GM18502 (cell line): ENCODE results near the gene SLC25A1.

Source experiments
- ATAC-seq: cut with Tn5 transposase; IDR thresholded peaks from one replicate; pipeline ENCODE4 v1.9.1; 2021; ENCODE audit warnings: mild to moderate bottlenecking; ENCODE audit not compliant: unreplicated experiment, poor library complexity

Gene SLC25A1

GRCh38 chr22:19178657-19179496, at the start of gene SLC25A1:
SLC25A1 (minus strand) TSS chr22:19178736; CDS start chr22:19178673, 63 bp downstream.
- peak; percentile 68 for ATAC-seq

GRCh38 chr22:19228179-19228578, 49.6 kb upstream of the SLC25A1 start:
- ATAC-seq = no peak

- no peak for ATAC-seq
These were observed 47.9 kb upstream of the SLC25A1 start for GRCh38 chr22:19226428-19226827.

GRCh38 chr22:19225560-19225959, 47.0 kb upstream of the SLC25A1 start:
- no peak for ATAC-seq

- no peak for ATAC-seq
These were observed 46.4 kb upstream of the SLC25A1 start for GRCh38 chr22:19224985-19225384.

GRCh38 chr22:19224557-19224956, 46.0 kb upstream of the SLC25A1 start:
- no peak for ATAC-seq

- ATAC-seq = no peak
These were observed 45.1 kb upstream of the SLC25A1 start for GRCh38 chr22:19223617-19224016.

- ATAC-seq = no peak
These were observed 44.6 kb upstream of the SLC25A1 start for GRCh38 chr22:19223110-19223509.

- no peak for ATAC-seq
These were observed 43.9 kb upstream of the SLC25A1 start for GRCh38 chr22:19222242-19223005.

GRCh38 chr22:19220867-19221266, 42.3 kb upstream of the SLC25A1 start:
- ATAC-seq = no peak

GRCh38 chr22:19218541-19219233, 40.2 kb upstream of the SLC25A1 start:
- ATAC-seq = no peak

- no peak for ATAC-seq
These were observed 38.0 kb upstream of the SLC25A1 start for GRCh38 chr22:19216579-19216978.

GRCh38 chr22:19215360-19215759, 36.8 kb upstream of the SLC25A1 start:
- no peak for ATAC-seq

GRCh38 chr22:19214078-19214473, 35.5 kb upstream of the SLC25A1 start:
- ATAC-seq = no peak

GRCh38 chr22:19213442-19214077, 35.0 kb upstream of the SLC25A1 start:
- ATAC-seq = no peak

- ATAC-seq = no peak
These were observed 34.5 kb upstream of the SLC25A1 start for GRCh38 chr22:19213001-19213400.

GRCh38 chr22:19212302-19212870, 33.9 kb upstream of the SLC25A1 start:
- no peak for ATAC-seq

- no peak for ATAC-seq
These were observed 31.7 kb upstream of the SLC25A1 start for GRCh38 chr22:19210188-19210587.

- no peak for ATAC-seq
These were observed 29.8 kb upstream of the SLC25A1 start for GRCh38 chr22:19208287-19208847.

GRCh38 chr22:19207884-19208283, 29.3 kb upstream of the SLC25A1 start:
- no peak for ATAC-seq
